GM18870 (cell line): Measurements from ENCODE around the gene MAST4.
"Not testable (repeated sequence)": the region's sequence is repeated elsewhere in the genome, so short reads cannot be mapped to it uniquely, and the experiment has no call there.

Experiments
- ATAC-seq: cut with Tn5 transposase; IDR thresholded peaks from one replicate; pipeline ENCODE4 v1.9.1; 2021; ENCODE audit warnings: moderate library complexity; ENCODE audit not compliant: unreplicated experiment

The MAST4 gene

GRCh38 chr5:66741394-66741793, 145.2 kb downstream of the MAST4 start:
- no peak for ATAC-seq

- ATAC-seq, result no peak
Measured at GRCh38 chr5:66742083-66742895, 146.1 kb downstream of the MAST4 start.

- no peak for ATAC-seq
Measured at GRCh38 chr5:66742896-66743247, 146.7 kb downstream of the MAST4 start.

- ATAC-seq, result no peak
Measured at GRCh38 chr5:66743344-66743743, 147.2 kb downstream of the MAST4 start.

- no peak for ATAC-seq
Measured at GRCh38 chr5:66744040-66744439, 147.8 kb downstream of the MAST4 start.

- no peak for ATAC-seq
Measured at GRCh38 chr5:66745297-66745696, 149.1 kb downstream of the MAST4 start.

GRCh38 chr5:66747607-66748006, 151.4 kb downstream of the MAST4 start:
- no peak for ATAC-seq

GRCh38 chr5:66752668-66753067, 156.5 kb downstream of the MAST4 start:
- not testable (repeated sequence) for ATAC-seq

- ATAC-seq, result no peak
Measured at GRCh38 chr5:66757219-66757833, 161.1 kb downstream of the MAST4 start.

GRCh38 chr5:66757834-66758371, 161.7 kb downstream of the MAST4 start:
- ATAC-seq, result no peak

- ATAC-seq, result no peak
Measured at GRCh38 chr5:66769030-66769733, 173.0 kb downstream of the MAST4 start.

- ATAC-seq, result no peak
Measured at GRCh38 chr5:66769839-66770617, 173.8 kb downstream of the MAST4 start.

- no peak for ATAC-seq
Measured at GRCh38 chr5:66777868-66778267, 181.7 kb downstream of the MAST4 start.

GRCh38 chr5:66779528-66779927, 183.3 kb downstream of the MAST4 start:
- no peak for ATAC-seq

- ATAC-seq, result no peak
Measured at GRCh38 chr5:66788556-66788955, 192.4 kb downstream of the MAST4 start.

- ATAC-seq, result no peak
Measured at GRCh38 chr5:66789434-66789833, 193.2 kb downstream of the MAST4 start.

GRCh38 chr5:66793049-66793448, 196.9 kb downstream of the MAST4 start:
- no peak for ATAC-seq

GRCh38 chr5:66795682-66796081, 199.5 kb downstream of the MAST4 start:
- no peak for ATAC-seq

GRCh38 chr5:66796305-66797292, 200.4 kb downstream of the MAST4 start:
- ATAC-seq, result no peak

GRCh38 chr5:66802941-66803340, 206.7 kb downstream of the MAST4 start:
- no peak for ATAC-seq
